AG08395 (cell line): ENCODE measurements around the gene NRG3.

Experiments
- DNase-seq: peaks from one replicate; pipeline ENCODE4 v3.0.0; 2012; ENCODE audit warnings: mixed read lengths, low spot score

Gene NRG3

GRCh38 chr10:82394122-82394521 lies 519.1 kb downstream of the NRG3 start:
- DNase-seq: no peak

GRCh38 chr10:82394987-82395386 lies 520.0 kb downstream of the NRG3 start:
- no peak for DNase-seq

GRCh38 chr10:82396886-82397285 lies 521.9 kb downstream of the NRG3 start:
- no peak for DNase-seq

- DNase-seq: no peak
Observed at GRCh38 chr10:82397854-82398253, 522.9 kb downstream of the NRG3 start.

GRCh38 chr10:82399850-82400249 lies 524.9 kb downstream of the NRG3 start:
- DNase-seq: no peak

- no peak for DNase-seq
Observed at GRCh38 chr10:82400841-82401240, 525.8 kb downstream of the NRG3 start.

- DNase-seq: no peak
Observed at GRCh38 chr10:82402906-82403401, 528.0 kb downstream of the NRG3 start.

- DNase-seq: no peak
Observed at GRCh38 chr10:82409671-82410070, 534.7 kb downstream of the NRG3 start.

GRCh38 chr10:82411416-82411815 lies 536.4 kb downstream of the NRG3 start:
- DNase-seq: no peak

- no peak for DNase-seq
Observed at GRCh38 chr10:82420001-82420400, 545.0 kb downstream of the NRG3 start.

GRCh38 chr10:82429302-82429701 lies 554.3 kb downstream of the NRG3 start:
- DNase-seq: no peak

- DNase-seq: no peak
Observed at GRCh38 chr10:82438277-82438676, 563.3 kb downstream of the NRG3 start.

GRCh38 chr10:82440775-82441174 lies 565.8 kb downstream of the NRG3 start:
- no peak for DNase-seq

- no peak for DNase-seq
Observed at GRCh38 chr10:82452046-82452445, 577.1 kb downstream of the NRG3 start.

- no peak for DNase-seq
Observed at GRCh38 chr10:82452676-82453075, 577.7 kb downstream of the NRG3 start.

GRCh38 chr10:82453678-82454293 lies 578.8 kb downstream of the NRG3 start:
- no peak for DNase-seq

GRCh38 chr10:82462910-82463551 lies 588.0 kb downstream of the NRG3 start:
- DNase-seq: no peak

GRCh38 chr10:82463614-82464013 lies 588.6 kb downstream of the NRG3 start:
- no peak for DNase-seq

GRCh38 chr10:82464191-82464818 lies 589.3 kb downstream of the NRG3 start:
- DNase-seq: no peak

- no peak for DNase-seq
Observed at GRCh38 chr10:82464966-82465365, 590.0 kb downstream of the NRG3 start.

GRCh38 chr10:82468453-82468852 lies 593.5 kb downstream of the NRG3 start:
- DNase-seq: no peak

- no peak for DNase-seq
Observed at GRCh38 chr10:82472406-82473335, 597.7 kb downstream of the NRG3 start.
